ENCODE results near the gene NGFR.
A peak's percentile ranks its signal among the peaks of the same experiment; 100 is the strongest.

NGFR gene

DNA sequence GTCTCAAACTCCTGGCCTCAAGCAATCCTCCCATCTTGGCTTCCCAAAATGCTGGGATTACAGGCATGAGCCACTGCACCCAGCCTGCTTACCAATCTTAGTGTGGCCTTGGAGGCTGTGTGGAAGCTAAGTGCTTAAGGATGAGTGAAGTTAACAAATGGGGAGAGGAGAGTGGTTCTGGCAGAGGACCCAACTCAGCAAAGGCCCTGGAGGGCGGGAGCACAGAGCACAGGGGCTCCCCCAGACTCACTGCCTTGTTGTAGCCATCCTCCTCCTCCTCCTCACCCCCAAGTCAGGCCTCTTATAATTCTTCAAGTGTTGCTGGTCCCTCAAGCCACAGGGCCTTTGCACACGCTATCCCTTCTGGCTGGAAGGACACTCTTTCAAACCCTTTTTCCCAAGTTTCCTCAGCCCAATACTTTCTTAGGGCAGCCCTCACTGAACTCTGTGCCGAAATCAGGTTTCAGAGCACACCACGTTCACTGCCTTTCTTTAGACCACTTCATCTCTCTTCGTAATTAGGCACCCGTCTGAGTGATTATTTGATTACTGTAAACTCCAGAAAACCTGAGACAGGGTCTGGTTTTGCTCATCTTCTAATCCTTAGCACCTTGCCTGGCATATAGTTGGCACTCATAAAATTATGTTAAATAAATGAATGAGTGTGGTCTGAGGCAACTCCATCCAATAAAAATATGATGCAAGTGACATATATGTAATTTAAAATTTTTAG, 23.4 kb downstream of the NGFR start:
- no peak for DNase-seq

DNA sequence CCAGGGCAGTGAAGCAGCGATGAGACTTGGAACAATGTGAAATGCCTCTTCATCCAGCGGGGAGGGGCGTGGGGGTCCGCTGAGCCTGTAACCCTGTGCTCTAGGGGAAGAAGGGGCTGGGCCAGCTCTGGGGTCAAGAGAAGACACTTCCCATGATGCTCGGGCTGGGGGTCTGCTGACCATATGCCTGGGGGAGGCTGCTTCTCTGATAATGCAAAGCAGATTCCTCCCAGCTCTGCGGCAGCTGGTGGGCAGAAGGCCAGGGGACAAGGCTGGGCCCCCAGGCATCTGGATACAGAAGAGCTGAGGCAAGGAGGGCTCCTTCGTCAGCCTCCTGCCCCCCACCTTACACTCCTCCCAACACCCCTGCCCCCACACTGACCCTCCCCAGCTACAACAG, 24.7 kb downstream of the NGFR start:
- DNase-seq, result no peak

DNA sequence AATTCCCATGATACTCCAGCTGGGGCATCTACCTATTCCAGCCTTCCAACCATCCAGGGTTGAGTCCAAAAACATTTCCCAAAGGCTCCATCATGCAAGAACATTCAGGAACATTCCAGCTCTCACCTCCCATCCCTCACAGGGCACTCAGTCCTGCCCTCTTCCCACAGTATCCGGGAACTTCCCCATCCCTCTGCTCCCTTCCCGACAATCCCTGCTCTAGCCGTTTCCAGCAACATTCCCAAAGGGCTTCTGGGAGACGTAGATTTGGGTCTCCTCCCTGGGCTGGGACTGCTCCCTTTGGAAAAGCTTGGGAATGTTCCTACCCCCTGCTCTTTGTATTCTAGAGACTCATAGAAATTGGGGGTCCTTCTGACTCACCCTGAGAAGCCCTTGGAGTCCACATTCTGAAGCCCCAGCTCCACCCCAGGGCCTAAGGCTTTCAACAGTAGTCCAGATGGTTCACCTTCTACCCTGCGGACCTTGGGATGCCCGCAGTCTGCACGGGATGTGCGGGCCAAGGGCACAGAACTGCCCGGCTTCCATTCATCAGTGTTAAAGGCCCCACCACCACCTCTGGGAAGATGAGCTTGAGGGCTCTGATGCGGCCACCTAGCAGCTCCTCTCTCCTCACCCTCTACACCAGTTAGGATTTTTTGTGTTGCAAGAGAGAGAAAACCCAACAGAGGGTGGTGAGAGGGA, 25.4 kb downstream of the NGFR start:
- no peak for DNase-seq

DNA sequence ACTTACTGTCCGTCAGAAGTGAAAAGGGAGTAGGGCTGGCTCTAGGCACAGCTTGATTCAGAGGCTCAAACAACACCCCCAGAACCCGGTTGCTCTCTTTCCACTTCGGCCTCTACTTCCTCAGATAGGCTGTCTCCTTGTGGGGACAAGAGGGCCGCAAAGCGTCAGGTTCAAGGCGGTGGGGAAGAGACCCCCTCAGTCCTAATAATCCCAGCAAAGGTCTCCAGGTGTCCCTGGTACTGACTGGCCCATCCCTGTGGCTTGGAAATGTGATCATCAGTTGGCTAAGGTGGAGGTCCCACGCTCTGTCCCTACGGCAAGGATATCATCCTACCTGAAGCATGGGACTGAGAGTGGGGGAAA, 26.0 kb downstream of the NGFR start:
- DNase-seq, result no peak

DNA sequence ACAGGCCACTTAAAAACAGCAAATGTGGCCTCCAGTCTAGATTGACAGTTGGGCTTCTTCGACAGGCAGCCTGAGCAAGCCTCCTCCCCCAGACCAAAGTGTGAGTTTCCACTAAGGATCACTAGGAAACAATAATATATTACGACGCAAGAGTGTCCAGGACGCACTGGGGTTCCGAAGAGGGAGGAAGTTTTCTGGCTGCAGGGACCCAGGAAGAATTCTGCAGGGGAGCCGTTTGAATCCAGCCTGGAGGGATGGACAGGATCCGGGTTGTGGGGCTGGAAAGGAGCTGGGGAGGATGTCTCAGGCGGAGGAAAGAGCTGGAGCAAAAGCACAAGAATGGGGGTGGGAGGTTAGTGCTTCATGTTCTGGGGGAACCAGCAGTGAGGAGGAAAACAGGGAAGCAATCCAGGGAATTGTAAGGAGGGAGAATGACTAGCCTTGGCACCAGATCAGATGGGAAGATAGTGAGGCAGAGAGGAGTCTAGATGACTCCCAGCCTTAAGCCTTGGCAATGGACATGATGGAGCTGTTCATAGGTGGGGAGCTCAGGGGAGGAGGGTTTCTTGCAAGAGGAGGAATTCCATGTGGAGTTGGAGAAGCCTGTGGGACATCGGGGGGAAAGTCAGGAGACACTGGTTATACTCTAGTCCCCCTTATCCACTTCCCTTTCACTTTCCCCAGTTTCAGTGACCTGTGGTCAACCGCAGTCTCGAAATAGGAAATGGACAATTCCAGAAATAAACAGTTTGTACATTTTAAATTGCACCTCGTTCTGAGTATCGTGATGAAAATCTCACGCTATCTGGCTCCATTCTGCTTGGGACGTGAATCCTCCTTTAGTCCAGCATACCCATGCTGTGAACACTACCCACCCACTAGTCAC, 26.6 kb downstream of the NGFR start:
- DNase-seq, result no peak

- no peak for DNase-seq
Measured at GRCh38 chr17:49522357-49522890, 27.3 kb downstream of the NGFR start.

GRCh38 chr17:49523196-49523595, 28.1 kb downstream of the NGFR start:
- no peak for DNase-seq

GRCh38 chr17:49523706-49524472, 28.8 kb downstream of the NGFR start:
- DNase-seq, result peak; percentile 12

DNA sequence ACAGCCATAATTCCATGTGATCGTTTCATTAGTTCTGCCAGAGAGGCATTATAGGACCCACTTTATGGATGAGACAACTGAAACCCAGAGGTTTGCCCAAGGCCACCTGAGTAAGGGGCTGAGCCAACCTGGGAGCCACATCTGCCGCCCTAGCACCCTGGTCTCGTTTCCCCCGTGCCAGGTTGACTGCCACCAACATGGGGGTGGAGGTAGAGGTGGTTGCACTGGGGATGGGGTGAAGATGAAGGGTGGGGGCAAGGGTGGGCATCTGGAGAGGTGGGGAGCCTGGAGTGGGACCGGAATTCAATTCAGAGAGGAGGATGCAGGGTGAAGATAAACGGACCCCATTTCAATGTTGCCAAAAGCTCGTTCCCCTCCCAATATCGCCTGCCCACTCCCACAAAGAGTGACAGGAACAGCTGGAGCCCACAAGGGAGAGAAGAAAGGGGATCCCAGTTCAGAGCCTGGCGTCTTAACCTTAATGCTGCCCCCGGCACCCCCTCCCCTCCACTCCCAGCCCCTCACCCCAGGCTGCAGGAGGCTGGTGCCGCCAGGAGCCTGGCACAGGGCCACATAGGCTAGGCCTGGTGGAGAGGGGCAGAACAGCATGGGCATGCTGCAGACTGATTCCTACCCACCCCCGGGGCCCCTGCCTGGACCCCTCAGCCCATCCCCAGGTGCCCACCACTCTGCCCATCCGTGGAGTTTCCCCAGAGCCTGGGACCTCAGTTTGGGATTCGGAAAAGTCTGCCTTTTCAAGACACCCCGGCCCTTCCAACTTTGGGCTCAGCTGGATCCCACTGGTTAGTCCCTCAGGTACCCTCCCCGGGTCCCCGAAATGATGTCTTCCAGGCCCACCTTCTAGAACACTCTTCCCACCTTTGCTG, 29.6 kb downstream of the NGFR start:
- no peak for DNase-seq

DNA sequence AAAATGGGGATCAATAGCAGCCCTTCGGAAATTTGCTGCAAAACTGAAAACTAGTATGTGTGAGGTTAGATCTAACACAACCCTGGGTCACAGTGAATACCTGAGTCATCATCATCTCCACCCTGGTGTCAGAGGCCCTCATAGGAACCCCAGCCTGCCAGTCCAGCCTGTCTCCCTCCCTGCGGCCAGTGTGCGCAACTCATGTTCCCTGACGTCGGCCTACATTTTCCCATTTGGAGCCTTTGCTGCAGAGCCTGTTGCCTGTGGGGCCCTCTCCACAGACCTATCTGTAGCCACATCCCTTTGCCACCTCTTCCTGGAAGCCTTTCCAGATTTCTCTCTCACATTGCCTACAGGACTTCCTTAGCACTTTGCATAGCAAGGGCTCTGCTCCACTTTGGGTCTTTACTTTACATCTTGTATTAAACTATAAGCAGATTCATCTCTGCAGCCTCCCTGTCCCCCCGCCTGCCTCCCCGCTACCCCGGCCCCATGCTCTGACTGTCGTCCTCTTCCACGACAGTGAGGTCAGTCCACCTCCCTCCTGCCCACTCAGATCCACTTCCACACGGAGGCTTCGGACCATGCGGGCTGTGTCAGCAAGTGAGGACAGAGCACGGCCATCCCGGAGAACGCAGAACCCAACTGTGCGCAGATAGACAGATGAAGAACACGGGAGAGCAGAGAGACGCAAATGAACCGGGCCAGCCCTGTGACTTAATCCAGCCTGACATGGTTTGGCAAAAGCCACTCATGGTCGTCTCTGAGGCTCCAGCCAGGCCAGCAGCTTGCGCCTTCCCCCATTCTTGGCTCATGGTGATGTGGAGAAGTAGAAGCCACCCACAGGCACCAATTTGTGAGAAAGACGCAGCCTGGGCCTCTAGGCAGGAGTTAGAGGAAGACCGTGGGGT, 31.0 kb downstream of the NGFR start:
- no peak for DNase-seq

DNA sequence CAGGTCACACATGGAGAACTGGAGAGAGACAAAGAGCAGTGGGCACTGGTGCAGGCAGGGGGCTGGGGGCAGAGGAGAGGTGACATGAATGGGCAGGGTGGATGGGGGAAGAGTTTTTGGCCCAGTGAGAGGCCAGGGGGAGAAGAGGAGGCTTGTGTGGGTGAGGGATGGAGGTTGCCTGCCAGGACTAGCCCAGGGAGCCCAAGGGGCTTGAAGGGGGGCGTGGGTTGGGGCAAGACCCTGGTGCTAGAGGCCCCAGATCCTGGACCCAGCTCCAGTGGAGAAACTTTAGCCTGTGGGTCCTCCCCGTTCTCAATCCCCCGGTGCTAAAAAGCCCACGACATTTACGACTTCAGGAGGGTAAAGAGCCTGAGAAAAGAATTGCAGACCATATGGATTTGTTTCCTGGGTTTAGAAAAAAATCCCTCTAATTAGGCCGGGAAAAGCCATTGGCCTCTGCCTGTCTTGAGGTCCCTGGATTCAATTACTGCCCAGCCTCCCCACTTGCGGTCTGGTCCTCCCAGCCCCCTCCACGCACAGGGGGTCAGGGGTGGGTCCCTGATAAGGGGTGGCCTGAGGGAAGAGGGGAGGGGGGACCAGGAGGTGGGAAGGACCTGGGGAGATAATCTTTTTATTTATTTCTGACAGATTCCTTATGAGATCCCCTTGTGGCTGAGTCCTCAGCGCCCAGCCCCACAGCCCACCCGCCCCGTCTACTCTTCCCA, 33.0 kb downstream of the NGFR start:
- no peak for DNase-seq

DNA sequence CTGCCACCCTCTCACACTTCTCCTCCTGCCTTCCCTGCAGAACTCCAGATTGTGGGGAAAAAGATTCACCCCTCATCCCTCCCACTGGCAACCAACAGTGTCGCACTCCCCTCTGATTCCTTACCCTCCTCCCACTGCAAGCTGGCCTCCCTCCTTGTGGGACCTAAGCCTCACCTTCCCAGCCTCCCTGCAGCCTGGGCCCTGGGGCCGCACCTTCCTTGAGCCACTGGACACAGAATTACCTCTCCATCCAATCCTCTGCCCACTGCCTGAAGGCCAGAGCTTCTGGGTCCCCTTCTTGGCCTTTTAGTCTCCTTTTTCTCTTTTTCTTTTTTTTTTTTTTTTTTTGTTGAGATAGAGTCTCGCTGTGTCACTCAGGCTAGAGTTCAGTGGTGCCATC, 33.9 kb downstream of the NGFR start:
- DNase-seq, result no peak

GRCh38 chr17:49530118-49530517, 35.0 kb downstream of the NGFR start:
- no peak for DNase-seq

- no peak for DNase-seq
Measured at GRCh38 chr17:49543860-49544259, 48.8 kb downstream of the NGFR start.

DNA sequence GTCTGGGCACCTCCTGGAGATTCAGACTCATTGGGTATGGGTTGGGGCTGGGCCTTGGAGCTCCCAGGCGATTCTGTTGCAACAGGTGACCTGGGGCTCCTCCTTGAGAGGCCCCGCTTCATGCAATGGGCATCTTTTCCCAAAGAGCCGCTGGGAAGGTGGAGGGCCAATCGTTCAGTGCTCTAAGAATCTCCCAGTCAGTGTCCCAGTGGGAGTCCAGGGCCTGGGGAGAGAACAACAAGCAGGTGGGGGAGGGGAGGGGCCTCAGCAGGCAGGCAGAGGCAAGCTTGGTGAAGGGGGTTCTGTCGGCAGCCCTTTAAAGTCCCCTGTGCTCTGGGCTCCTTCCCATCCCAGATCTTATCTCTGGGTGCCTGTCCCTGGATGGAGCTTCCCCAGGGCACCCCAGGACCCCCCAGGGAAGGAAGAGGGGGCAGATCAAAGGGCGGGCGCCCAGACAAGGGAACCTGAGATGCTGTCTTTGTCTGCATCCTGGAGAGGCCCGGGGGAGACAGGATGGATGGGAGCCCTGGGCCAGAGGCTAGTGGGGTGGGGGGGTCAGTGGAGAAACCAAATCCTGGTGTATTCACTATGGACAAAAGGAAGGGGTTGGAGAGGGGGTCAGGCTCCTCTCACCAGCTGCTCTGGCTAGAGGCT, 50.0 kb downstream of the NGFR start:
- DNase-seq, result no peak

- no peak for DNase-seq
Measured at GRCh38 chr17:49545806-49546545, 50.9 kb downstream of the NGFR start.

DNA sequence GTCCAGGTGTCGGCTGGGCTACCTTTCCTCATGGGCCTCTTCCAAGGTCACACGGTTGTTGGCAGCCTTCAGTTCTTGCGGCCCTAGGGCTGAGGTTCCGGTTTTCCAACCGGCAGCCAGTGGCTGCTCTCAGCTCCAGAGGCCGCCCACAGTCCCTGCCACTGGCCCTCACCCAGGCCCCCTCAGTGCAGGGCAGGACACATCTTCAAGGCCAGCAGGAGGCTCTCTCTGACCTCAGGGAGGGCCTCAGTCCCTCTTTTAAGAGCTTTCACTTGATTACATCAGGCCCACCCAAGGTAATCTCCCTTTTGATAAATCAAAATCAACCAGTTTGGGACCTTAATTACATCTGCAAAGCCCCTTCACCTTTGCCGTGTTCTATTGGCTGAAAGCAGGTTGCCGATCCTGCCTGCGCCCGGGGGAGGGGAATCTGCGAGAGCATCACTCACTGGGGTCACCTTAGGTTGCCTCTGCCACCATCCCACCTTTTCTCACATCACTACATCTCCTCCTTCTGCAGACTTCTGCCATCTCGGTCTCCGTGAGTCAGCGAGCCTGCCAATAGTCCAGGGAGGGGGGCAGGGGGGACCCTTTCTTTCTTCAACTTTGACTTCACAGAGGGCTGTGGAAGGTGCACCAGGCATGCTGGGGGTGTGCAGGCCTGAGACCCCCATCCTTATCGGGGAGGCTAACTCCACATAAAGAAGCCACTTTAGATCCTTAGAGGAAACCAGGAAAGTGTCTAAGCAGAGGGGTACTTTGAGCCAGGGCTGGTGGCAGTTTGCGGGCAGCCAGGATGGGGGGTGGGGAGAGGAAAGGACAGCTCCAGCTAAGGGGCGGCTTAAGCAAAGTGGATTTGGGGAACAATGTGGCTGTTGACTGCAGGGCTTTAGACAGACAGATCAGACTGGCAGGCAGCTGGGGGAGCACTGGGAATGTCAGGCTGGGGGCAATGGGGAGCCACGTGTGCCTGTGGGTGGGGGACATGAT, 51.7 kb downstream of the NGFR start:
- DNase-seq, result no peak
